Spleen (tissue), 7 donors: ENCODE results near the gene ATP2B1.

Experiments
- CTCF ChIP-seq, 11 experiments: fragments of 200-600 bp in 7 of 11; fragments of 450-650 bp in 4 of 11; sonication (generic) in 4 of 11; IDR thresholded peaks in 8 of 11; conservative IDR thresholded peaks in 3 of 11; 1 replicate in 7 of 11; 2 replicates in 4 of 11; pipeline versions ENCODE4 v1.4.0 to v1.8.0; 2016 to 2021; ENCODE audit warnings: antibody characterized with exemption in 11 of 11, inconsistent platforms in 4 of 11, mild to moderate bottlenecking in 1 of 11
- POLR2A ChIP-seq, 3 donors: fragments of 450-650 bp; IDR thresholded peaks; one replicate each; pipeline ENCODE4 v1.5.1; 2017; ENCODE audit warnings: antibody characterized with exemption in 3 of 3, mild to moderate bottlenecking in 1 of 3
- donor health status: DM: no; HTN: no; CAD: no; lungs with moderate emphysema.
- donor health status: DM: no; HTN: no; CAD: no.
- donor health status: DM: no; HTN: no; CAD: no.

- TF ChIP-seq CTCF (IDR thresholded peaks at IDR 0.05 in 8 of 11, conservative IDR thresholded peaks at IDR 0.05 in 3 of 11) (no peak), POLR2A (IDR thresholded peaks at IDR 0.05) (no peak)
Measured at GRCh38 chr12:89567691-89568239, 140.9 kb downstream of the ATP2B1 start.
